Keratinocyte (primary cell): Measurements from ENCODE around the gene PLXDC2. TPM values are rescaled to one million over a fixed set of nuclear protein-coding genes. Genes with fewer than 3 reads are reported as not detected.

Experiments
- DNase-seq: peaks from one replicate; pipeline ENCODE4 v3.0.0-alpha.2; 2011; ENCODE audit warnings: low read depth, missing footprints, low spot score
- FAIRE-seq: peaks from 2 replicates; lab custom pipeline; 2011; peaks lifted over from hg19 to GRCh38; lab: Jason Lieb, UNC
- H2AFZ ChIP-seq: 2 replicates; pipeline ENCODE4 v1.6.0; 2012; ENCODE audit warnings: low read length, control low read depth, inconsistent platforms; ENCODE audit not compliant: control insufficient read depth
- H3K27ac ChIP-seq: 2 replicates; pipeline ENCODE4 v1.5.1; 2011; ENCODE audit warnings: low read length; ENCODE audit not compliant: control insufficient read depth, insufficient read depth
- H3K27me3 ChIP-seq: 3 replicates; pipeline ENCODE4 v1.6.0; 2011; ENCODE audit warnings: low read length; ENCODE audit not compliant: control insufficient read depth, insufficient read depth; ENCODE audit errors: extremely low read depth
- H3K36me3 ChIP-seq, 2 experiments: 2 replicates in 1 of 2; 3 replicates in 1 of 2; pipeline ENCODE4 v1.5.1; 2011; ENCODE audit warnings: low read length in 2 of 2, mild to moderate bottlenecking in 1 of 2; ENCODE audit not compliant: control insufficient read depth in 2 of 2, insufficient read depth in 2 of 2; ENCODE audit errors: extremely low read depth in 1 of 2
- H3K4me1 ChIP-seq: 3 replicates; pipeline ENCODE4 v1.5.1; 2011; ENCODE audit warnings: low read length; ENCODE audit not compliant: control insufficient read depth, insufficient read depth; ENCODE audit errors: extremely low read depth
- H3K4me2 ChIP-seq: 3 replicates; pipeline ENCODE4 v1.6.0; 2011; ENCODE audit warnings: low read depth, low read length; ENCODE audit not compliant: control insufficient read depth, insufficient read depth; ENCODE audit errors: extremely low read depth
- H3K4me3 ChIP-seq, 3 experiments: fragments of 200-600 bp in 1 of 3; sonication (generic) in 1 of 3; 2 replicates in 2 of 3; 3 replicates in 1 of 3; pipeline ENCODE4 v1.5.1; 2011 to 2016; ENCODE audit warnings: low read length in 3 of 3, mild to moderate bottlenecking in 3 of 3, control low read depth in 2 of 3, inconsistent platforms in 1 of 3, low read depth in 1 of 3, mixed read lengths in 1 of 3, mixed run types in 1 of 3, moderate library complexity in 1 of 3; ENCODE audit not compliant: control insufficient read depth in 2 of 3, insufficient read depth in 2 of 3; ENCODE audit errors: extremely low read depth in 1 of 3
- H3K79me2 ChIP-seq: 2 replicates; pipeline ENCODE4 v1.6.0; 2012; ENCODE audit warnings: low read length; ENCODE audit not compliant: control insufficient read depth, insufficient read depth
- H3K9ac ChIP-seq: 3 replicates; pipeline ENCODE4 v1.6.0; 2011; ENCODE audit warnings: low read length; ENCODE audit not compliant: control insufficient read depth, insufficient read depth; ENCODE audit errors: extremely low read depth
- H3K9me1 ChIP-seq: 3 replicates; pipeline ENCODE4 v1.6.0; 2011; ENCODE audit warnings: low read length; ENCODE audit not compliant: control insufficient read depth, insufficient read depth; ENCODE audit errors: extremely low read depth
- H3K9me3 ChIP-seq: 2 replicates; pipeline ENCODE4 v1.5.1; 2012; ENCODE audit warnings: low read depth, low read length; ENCODE audit not compliant: control insufficient read depth
- H4K20me1 ChIP-seq: 3 replicates; pipeline ENCODE4 v1.6.0; 2011; ENCODE audit warnings: low read length; ENCODE audit not compliant: control insufficient read depth, insufficient read depth; ENCODE audit errors: extremely low read depth
- EZH2 ChIP-seq: IDR thresholded peaks from one replicate; pipeline ENCODE4 v1.6.1; 2012; ENCODE audit warnings: inconsistent platforms, mild to moderate bottlenecking, low read length, moderate library complexity
- dilution Hi-C: fragments of 300-500 bp; cut with MboI; formaldehyde crosslinking; loops from one replicate; pipeline ENCODE4 v1.7.0; 2020; ENCODE audit warnings: low sequenced_read_pairs; ENCODE audit not compliant: extremely low pct_ligation_motif_present
- polyA plus RNA-seq, 5 experiments: library from polyadenylated mRNA; depleted of rRNA in 3 of 5; stranded (reverse) in 3 of 5; stranded (forward) in 1 of 5; unstranded in 1 of 5; fragments of >200 nt; gene quantifications; 1 replicate in 1 of 5; 2 replicates in 3 of 5; 3 replicates in 1 of 5; pipeline versions ENCODE4 v1.2.1 to v1.2.3, GENCODE V29; 2011 to 2012; ENCODE audit warnings: missing spikeins in 2 of 5, low read depth in 1 of 5, low replicate concordance in 1 of 5
- TF ChIP-seq, protein P1 (sequence below), 3 experiments: IDR thresholded peaks in 1 of 3; conservative IDR thresholded peaks in 1 of 3; optimal IDR thresholded peaks in 1 of 3; 2 replicates in 2 of 3; 3 replicates in 1 of 3; pipeline versions ENCODE3 to v1.5.1; 2011; ENCODE audit warnings: low read length in 3 of 3, mild to moderate bottlenecking in 3 of 3, moderate library complexity in 2 of 3, control low read depth in 1 of 3, inconsistent platforms in 1 of 3; ENCODE audit not compliant: insufficient read depth in 2 of 3; ENCODE audit errors: extremely low read depth in 1 of 3

The PLXDC2 gene
- polyA plus RNA-seq, 1 donor (not counting 4 experiments of a cell fraction or from before 2014, with no cell fraction given) = 12.9 TPM

DNA sequence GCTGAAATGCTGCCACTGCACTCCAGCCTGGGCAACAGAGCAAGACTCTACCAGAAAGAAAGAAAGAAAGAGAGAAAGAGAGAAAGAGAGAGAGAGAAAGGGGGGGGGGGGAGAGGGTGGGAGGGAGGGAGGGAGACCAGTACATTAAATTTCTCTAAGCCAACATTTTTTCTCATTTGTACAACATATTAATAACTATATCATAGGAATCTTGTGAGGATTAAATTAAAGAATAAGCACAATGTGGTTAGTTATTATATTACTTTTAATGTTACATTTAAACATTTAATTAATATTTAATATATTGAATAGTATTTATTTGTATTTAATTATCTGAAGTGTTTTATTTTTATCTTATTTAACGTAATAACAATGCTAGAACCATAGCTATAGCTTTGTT is 53.1 kb downstream of the PLXDC2 start:
- Histone ChIP-seq H3K36me3 (no peaks in the 10 kb centered on the region), H3K9ac (no peak overlapping the region), H3K9me3 (no peaks in the 10 kb centered on the region), H3K79me2 (no peaks in the 10 kb centered on the region), H3K27me3 (no peaks in the 10 kb centered on the region), H3K4me2 (no peak overlapping the region), H3K4me3 (no peak overlapping the region), H3K4me1 (no peaks in the 10 kb centered on the region), H3K9me1 (no peaks in the 10 kb centered on the region), H2AFZ (no peak overlapping the region), H3K27ac (no peak overlapping the region), H4K20me1 (no peaks in the 10 kb centered on the region)
- TF ChIP-seq, protein P1, sequence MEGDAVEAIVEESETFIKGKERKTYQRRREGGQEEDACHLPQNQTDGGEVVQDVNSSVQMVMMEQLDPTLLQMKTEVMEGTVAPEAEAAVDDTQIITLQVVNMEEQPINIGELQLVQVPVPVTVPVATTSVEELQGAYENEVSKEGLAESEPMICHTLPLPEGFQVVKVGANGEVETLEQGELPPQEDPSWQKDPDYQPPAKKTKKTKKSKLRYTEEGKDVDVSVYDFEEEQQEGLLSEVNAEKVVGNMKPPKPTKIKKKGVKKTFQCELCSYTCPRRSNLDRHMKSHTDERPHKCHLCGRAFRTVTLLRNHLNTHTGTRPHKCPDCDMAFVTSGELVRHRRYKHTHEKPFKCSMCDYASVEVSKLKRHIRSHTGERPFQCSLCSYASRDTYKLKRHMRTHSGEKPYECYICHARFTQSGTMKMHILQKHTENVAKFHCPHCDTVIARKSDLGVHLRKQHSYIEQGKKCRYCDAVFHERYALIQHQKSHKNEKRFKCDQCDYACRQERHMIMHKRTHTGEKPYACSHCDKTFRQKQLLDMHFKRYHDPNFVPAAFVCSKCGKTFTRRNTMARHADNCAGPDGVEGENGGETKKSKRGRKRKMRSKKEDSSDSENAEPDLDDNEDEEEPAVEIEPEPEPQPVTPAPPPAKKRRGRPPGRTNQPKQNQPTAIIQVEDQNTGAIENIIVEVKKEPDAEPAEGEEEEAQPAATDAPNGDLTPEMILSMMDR (optimal IDR thresholded peaks at IDR 0.05 in 1 of 3, IDR thresholded peaks at IDR 0.05 in 1 of 3, conservative IDR thresholded peaks at IDR 0.05 in 1 of 3; ENCODE audit: extremely low read depth in 1 of 3, insufficient read depth in 2 of 3, low read length in 3 of 3) = no peak
- no peak for TF ChIP-seq EZH2
- dilution Hi-C loops = no loop called here
- no peak for FAIRE-seq
- no peak for DNase-seq

DNA sequence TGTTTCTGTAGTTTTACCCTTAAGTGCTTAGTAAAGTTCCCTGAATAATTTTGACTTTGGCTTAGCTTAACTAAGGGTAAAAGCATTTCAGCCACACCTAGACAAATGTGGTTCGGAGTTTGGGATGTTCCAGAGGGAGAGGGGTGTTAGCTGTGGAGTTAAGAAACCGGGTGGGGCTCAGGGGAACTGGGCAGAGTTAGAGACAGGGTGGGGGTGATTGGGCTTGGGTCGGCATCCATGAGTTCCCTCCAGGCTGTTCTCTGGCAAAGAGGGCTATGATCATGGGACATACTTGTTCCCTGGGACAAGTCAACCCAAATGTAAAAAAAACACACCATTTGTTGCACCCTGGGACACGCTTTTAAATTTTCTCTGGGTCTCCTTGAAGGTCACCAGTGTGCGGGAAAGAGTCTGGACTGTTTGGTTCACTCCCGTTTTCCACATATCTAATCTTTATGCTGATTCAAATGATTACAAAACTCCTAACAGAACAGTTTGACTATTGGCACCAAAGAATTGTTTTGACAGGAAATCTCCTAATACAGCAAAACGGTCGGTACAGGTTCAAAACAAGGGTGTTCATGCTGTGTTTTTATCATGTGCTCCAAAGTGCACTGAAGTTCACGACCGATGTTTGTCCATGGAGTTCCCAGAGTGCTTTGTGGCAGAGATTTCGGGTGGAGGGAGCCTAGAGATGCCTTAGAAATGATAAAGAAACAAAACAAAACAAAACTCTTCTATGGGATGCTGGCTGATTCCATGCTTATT is 56.5 kb downstream of the PLXDC2 start:
- Histone ChIP-seq H3K79me2 (no peaks in the 10 kb centered on the region), H3K27me3 (no peaks in the 10 kb centered on the region), H3K9ac (no peak overlapping the region), H3K4me2 (no peak overlapping the region), H4K20me1 (no peaks in the 10 kb centered on the region), H3K4me1 (peaks cover 5% of the 10 kb centered on the region), H2AFZ (peak overlapping the region; percentile 33), H3K36me3 (no peaks in the 10 kb centered on the region), H3K4me3 (no peak overlapping the region), H3K27ac (no peak overlapping the region), H3K9me1 (no peaks in the 10 kb centered on the region), H3K9me3 (no peaks in the 10 kb centered on the region)
- no peak for DNase-seq
- dilution Hi-C loops = no loop called here
- TF ChIP-seq, protein P1 (optimal IDR thresholded peaks at IDR 0.05 in 1 of 3, IDR thresholded peaks at IDR 0.05 in 1 of 3, conservative IDR thresholded peaks at IDR 0.05 in 1 of 3; ENCODE audit: extremely low read depth in 1 of 3, insufficient read depth in 2 of 3, low read length in 3 of 3) = no peak
- no peak for TF ChIP-seq EZH2
- no peak for FAIRE-seq
